Lower leg skin (tissue), 3 donors: ENCODE measurements around the gene ADNP.

Experiments
- POLR2A ChIP-seq, 2 donors: fragments of 450-650 bp; IDR thresholded peaks; one replicate each; pipeline ENCODE4 v1.6.1; 2016 to 2017; ENCODE audit warnings: antibody characterized with exemption in 2 of 2, mild to moderate bottlenecking in 1 of 2, moderate library complexity in 1 of 2
- TF ChIP-seq, protein P1 (sequence below), 3 donors: fragments of 450-650 bp; IDR thresholded peaks; one replicate each; pipeline ENCODE4 v1.5.1; 2016; ENCODE audit warnings: antibody characterized with exemption in 3 of 3, mild to moderate bottlenecking in 3 of 3, moderate library complexity in 2 of 3

DNA sequence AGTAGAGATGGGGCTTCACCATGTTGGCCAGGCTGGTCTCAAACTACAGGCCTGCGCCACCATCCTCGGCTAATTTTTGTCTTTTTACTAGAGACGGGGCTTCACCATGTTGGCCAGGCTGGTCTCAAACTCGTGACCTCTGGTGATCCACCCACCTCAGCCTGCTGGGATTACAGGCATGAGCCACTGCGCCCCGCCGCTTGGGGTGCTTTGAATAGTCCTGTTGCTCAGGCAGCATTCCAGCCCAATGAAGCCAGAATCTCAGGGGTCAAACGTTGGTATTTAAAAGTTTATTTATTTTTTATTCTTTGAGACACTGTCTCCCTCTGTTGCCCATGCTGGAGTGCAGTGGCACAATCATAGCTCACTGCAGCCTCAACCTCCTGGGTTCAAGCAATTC is 38.7 kb upstream of the ADNP start:
- TF ChIP-seq, protein P1, sequence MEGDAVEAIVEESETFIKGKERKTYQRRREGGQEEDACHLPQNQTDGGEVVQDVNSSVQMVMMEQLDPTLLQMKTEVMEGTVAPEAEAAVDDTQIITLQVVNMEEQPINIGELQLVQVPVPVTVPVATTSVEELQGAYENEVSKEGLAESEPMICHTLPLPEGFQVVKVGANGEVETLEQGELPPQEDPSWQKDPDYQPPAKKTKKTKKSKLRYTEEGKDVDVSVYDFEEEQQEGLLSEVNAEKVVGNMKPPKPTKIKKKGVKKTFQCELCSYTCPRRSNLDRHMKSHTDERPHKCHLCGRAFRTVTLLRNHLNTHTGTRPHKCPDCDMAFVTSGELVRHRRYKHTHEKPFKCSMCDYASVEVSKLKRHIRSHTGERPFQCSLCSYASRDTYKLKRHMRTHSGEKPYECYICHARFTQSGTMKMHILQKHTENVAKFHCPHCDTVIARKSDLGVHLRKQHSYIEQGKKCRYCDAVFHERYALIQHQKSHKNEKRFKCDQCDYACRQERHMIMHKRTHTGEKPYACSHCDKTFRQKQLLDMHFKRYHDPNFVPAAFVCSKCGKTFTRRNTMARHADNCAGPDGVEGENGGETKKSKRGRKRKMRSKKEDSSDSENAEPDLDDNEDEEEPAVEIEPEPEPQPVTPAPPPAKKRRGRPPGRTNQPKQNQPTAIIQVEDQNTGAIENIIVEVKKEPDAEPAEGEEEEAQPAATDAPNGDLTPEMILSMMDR (IDR thresholded peaks at IDR 0.05) = no peak
- no peak for TF ChIP-seq POLR2A (IDR thresholded peaks at IDR 0.05)
